CD14-positive monocyte (primary cell): ENCODE measurements around the gene PIEZO2. TPM values are rescaled to one million over a fixed set of nuclear protein-coding genes. Genes with fewer than 3 reads are reported as not detected.

Experiments used
- DNase-seq, 3 donors: peaks; one replicate each; pipeline ENCODE4 v3.0.0-alpha.2; 2011 to 2022
- H2AFZ ChIP-seq: 2 replicates; pipeline ENCODE4 v1.6.0; 2012; ENCODE audit warnings: mild to moderate bottlenecking, low read depth, low read length, inconsistent platforms; ENCODE audit not compliant: insufficient read depth, poor library complexity, severe bottlenecking
- H3K27ac ChIP-seq, 2 donors: 1 replicate in 1 of 2; 2 replicates in 1 of 2; pipeline ENCODE4 v1.5.1; 2012 to 2013; ENCODE audit warnings: low read length in 2 of 2, control low read depth in 1 of 2, inconsistent platforms in 1 of 2, low read depth in 1 of 2, mild to moderate bottlenecking in 1 of 2
- H3K27me3 ChIP-seq, 2 donors: one replicate each; pipeline versions ENCODE4 v1.6.0 to v1.6.1; 2011 to 2013; ENCODE audit warnings: low read length in 2 of 2; ENCODE audit not compliant: control insufficient read depth in 2 of 2, insufficient read depth in 2 of 2
- H3K36me3 ChIP-seq, 2 donors: replicated peaks in 1 of 2; 1 replicate in 1 of 2; 2 replicates in 1 of 2; pipeline versions ENCODE4 v1.5.1 to v1.6.1; 2012 to 2013; ENCODE audit warnings: low read length in 2 of 2, control low read depth in 1 of 2, inconsistent platforms in 1 of 2, mild to moderate bottlenecking in 1 of 2; ENCODE audit not compliant: insufficient read depth in 2 of 2, control insufficient read depth in 1 of 2
- H3K4me1 ChIP-seq, 2 donors: 1 replicate in 1 of 2; 2 replicates in 1 of 2; pipeline versions ENCODE4 v1.5.1 to v1.6.1; 2012 to 2013; ENCODE audit warnings: low read length in 2 of 2, control low read depth in 1 of 2, inconsistent platforms in 1 of 2, mild to moderate bottlenecking in 1 of 2, moderate library complexity in 1 of 2; ENCODE audit not compliant: insufficient read depth in 2 of 2, control insufficient read depth in 1 of 2
- H3K4me2 ChIP-seq: replicated peaks from 2 replicates; pipeline ENCODE3; 2012; ENCODE audit warnings: low read length, moderate library complexity, mild to moderate bottlenecking; ENCODE audit not compliant: poor library complexity, severe bottlenecking; ENCODE audit errors: extremely low read depth
- H3K4me3 ChIP-seq, 3 experiments: fragments of 200-600 bp in 1 of 3; sonication (generic) in 1 of 3; replicated peaks in 1 of 3; 1 replicate in 2 of 3; 2 replicates in 1 of 3; pipeline ENCODE4 v1.5.1; 2011 to 2013; ENCODE audit warnings: low read length in 3 of 3, mild to moderate bottlenecking in 3 of 3, control low read depth in 2 of 3, low read depth in 2 of 3, inconsistent platforms in 1 of 3, moderate library complexity in 1 of 3
- H3K79me2 ChIP-seq: 2 replicates; pipeline ENCODE4 v1.6.0; 2012; ENCODE audit warnings: mild to moderate bottlenecking, control low read depth, inconsistent platforms, low read length, moderate library complexity; ENCODE audit not compliant: insufficient read depth
- H3K9ac ChIP-seq: 2 replicates; pipeline ENCODE4 v1.6.0; 2017; ENCODE audit warnings: low read length, mild to moderate bottlenecking; ENCODE audit not compliant: insufficient read depth, poor library complexity, severe bottlenecking
- H3K9me3 ChIP-seq, 2 donors: replicated peaks in 1 of 2; 1 replicate in 1 of 2; 2 replicates in 1 of 2; pipeline versions ENCODE4 v1.5.1 to v1.6.1; 2012 to 2013; ENCODE audit warnings: low read length in 2 of 2, control low read depth in 1 of 2; ENCODE audit not compliant: control insufficient read depth in 1 of 2, insufficient read depth in 1 of 2
- H4K20me1 ChIP-seq: 2 replicates; pipeline ENCODE4 v1.6.0; 2012; ENCODE audit warnings: mild to moderate bottlenecking, low read length, control low read depth, moderate library complexity; ENCODE audit not compliant: insufficient read depth
- H3K27ac Mint-ChIP-seq, 7 donors: one replicate each; pipeline ENCODE4 v1.8.0; 2020; ENCODE audit warnings: mild to moderate bottlenecking in 7 of 7, mixed read lengths in 7 of 7, moderate library complexity in 6 of 7, inconsistent platforms in 2 of 7
- H3K27me3 Mint-ChIP-seq, 3 donors: one replicate each; pipeline ENCODE4 v1.8.0; 2021 to 2022; ENCODE audit warnings: low read depth in 3 of 3, mild to moderate bottlenecking in 3 of 3, mixed read lengths in 3 of 3, moderate library complexity in 3 of 3, inconsistent platforms in 1 of 3
- H3K36me3 Mint-ChIP-seq, 2 donors: one replicate each; pipeline ENCODE4 v1.8.0; 2020; ENCODE audit warnings: mixed read lengths in 2 of 2, inconsistent platforms in 1 of 2, mild to moderate bottlenecking in 1 of 2
- H3K4me1 Mint-ChIP-seq: one replicate; pipeline ENCODE4 v1.8.0; 2020; ENCODE audit warnings: mild to moderate bottlenecking, mixed read lengths
- H3K4me3 Mint-ChIP-seq, 2 donors: one replicate each; pipeline ENCODE4 v1.8.0; 2020; ENCODE audit warnings: mild to moderate bottlenecking in 2 of 2, mixed read lengths in 2 of 2, moderate library complexity in 1 of 2
- H3K9me3 Mint-ChIP-seq, 7 donors: one replicate each; pipeline ENCODE4 v1.8.0; 2020 to 2022; ENCODE audit warnings: mixed read lengths in 7 of 7, mild to moderate bottlenecking in 6 of 7, moderate library complexity in 6 of 7, inconsistent platforms in 2 of 7
- WGBS: methylation state at CpG from one replicate; pipeline ENCODE4 v1.1.5; 2013; ENCODE audit warnings: missing lambda C conversion rate; ENCODE audit not compliant: insufficient coverage; 5-methylcytosine and 5-hydroxymethylcytosine counted together
- intact Hi-C, 2 donors: fragments of 100-400 bp; cut with micrococcal nuclease; formaldehyde crosslinking; loops; one replicate each; pipeline versions ENCODE4 v1.15.0 to v1.15.1; 2023
- polyA plus RNA-seq, 3 donors: library from polyadenylated mRNA; depleted of rRNA in 1 of 3; unstranded in 2 of 3; stranded (reverse) in 1 of 3; fragments of 300-500 nt in 2 of 3; fragments of >200 nt in 1 of 3; fragmentation: Illumina TruSeq in 2 of 3; gene quantifications; 1 replicate in 2 of 3; 2 replicates in 1 of 3; pipeline ENCODE4 v1.2.3, GENCODE V29; 2012 to 2021
- TF ChIP-seq, protein P1 (sequence below): fragments of 200-600 bp; IDR thresholded peaks from one replicate; pipeline ENCODE4 v1.8.0; 2022; ENCODE audit warnings: antibody characterized with exemption, mild to moderate bottlenecking

PIEZO2 gene
- polyA plus RNA-seq, 3 donors = not detected

DNA sequence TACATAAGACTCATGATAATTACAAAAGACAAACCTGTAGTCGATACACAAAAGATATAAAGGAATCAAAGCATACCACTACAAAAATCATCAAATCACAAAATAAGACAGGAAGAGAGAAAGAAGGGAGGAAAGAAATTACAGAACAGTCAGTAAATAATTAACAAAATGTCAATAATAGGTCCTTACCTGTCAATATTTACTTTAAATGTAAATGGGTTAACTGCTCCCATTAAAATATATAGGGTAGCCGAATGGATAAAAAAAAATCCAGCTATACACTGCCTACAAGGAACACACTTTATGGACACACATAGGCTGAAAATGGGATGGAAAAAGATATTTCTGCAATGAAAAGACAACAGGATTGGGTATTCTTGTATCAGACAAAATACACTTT is 163.7 kb downstream of the PIEZO2 start:
- no peaks in the 10 kb centered on the region for H3K4me1 Mint-ChIP-seq
- WGBS = no CpG with 5 or more reads among the region's 2 CpGs
- H3K4me3 ChIP-seq = no peak overlapping the region
- no peak for DNase-seq
- H3K27me3 ChIP-seq = no peaks in the 10 kb centered on the region
- H3K4me2 ChIP-seq = no peak overlapping the region
- H2AFZ ChIP-seq = no peak overlapping the region
- peaks cover 9 to 27% (median 16%) of the 10 kb centered on the region in 7 donors for H3K9me3 Mint-ChIP-seq
- intact Hi-C loops = no loop called here
- H3K9ac ChIP-seq = no peak overlapping the region
- H3K36me3 ChIP-seq = no peaks in the 10 kb centered on the region
- H4K20me1 ChIP-seq = no peaks in the 10 kb centered on the region
- TF ChIP-seq, protein P1, sequence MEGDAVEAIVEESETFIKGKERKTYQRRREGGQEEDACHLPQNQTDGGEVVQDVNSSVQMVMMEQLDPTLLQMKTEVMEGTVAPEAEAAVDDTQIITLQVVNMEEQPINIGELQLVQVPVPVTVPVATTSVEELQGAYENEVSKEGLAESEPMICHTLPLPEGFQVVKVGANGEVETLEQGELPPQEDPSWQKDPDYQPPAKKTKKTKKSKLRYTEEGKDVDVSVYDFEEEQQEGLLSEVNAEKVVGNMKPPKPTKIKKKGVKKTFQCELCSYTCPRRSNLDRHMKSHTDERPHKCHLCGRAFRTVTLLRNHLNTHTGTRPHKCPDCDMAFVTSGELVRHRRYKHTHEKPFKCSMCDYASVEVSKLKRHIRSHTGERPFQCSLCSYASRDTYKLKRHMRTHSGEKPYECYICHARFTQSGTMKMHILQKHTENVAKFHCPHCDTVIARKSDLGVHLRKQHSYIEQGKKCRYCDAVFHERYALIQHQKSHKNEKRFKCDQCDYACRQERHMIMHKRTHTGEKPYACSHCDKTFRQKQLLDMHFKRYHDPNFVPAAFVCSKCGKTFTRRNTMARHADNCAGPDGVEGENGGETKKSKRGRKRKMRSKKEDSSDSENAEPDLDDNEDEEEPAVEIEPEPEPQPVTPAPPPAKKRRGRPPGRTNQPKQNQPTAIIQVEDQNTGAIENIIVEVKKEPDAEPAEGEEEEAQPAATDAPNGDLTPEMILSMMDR = no peak
- H3K27ac Mint-ChIP-seq = no peak overlapping the region
- no peaks in the 10 kb centered on the region for H3K27me3 Mint-ChIP-seq
- no peaks in the 10 kb centered on the region for H3K36me3 Mint-ChIP-seq
- no peak overlapping the region for H3K4me3 Mint-ChIP-seq
- H3K79me2 ChIP-seq = no peaks in the 10 kb centered on the region
- no peaks in the 10 kb centered on the region for H3K4me1 ChIP-seq
- H3K9me3 ChIP-seq = peaks cover 10 to 11% of the 10 kb centered on the region in 2 donors
- no peak overlapping the region for H3K27ac ChIP-seq

DNA sequence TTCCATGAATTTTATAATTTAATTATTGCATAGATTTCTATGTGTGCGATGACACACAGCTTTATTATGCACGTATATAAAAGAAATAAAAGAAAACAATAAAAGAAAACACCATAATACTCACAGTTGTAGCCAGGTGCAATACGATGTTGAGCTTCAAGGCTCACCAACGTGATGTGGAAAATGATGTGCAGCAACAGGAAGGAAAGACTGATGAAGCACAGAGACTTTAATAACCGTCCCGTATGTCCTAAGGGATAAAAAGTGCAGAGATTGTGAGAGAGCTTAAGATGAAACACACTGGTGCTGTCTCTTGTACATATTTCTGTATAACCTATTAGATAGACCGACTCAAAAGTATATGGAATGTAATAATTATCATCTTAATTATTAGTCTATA is 170.0 kb downstream of the PIEZO2 start:
- H3K27me3 Mint-ChIP-seq = no peaks in the 10 kb centered on the region
- Histone ChIP-seq H3K27ac (no peak overlapping the region), H3K9me3 (peaks cover 7 to 10% of the 10 kb centered on the region in 2 donors), H4K20me1 (no peaks in the 10 kb centered on the region), H3K36me3 (no peaks in the 10 kb centered on the region), H3K4me3 (no peak overlapping the region), H3K9ac (no peak overlapping the region), H2AFZ (no peak overlapping the region), H3K4me2 (no peak overlapping the region), H3K79me2 (no peaks in the 10 kb centered on the region), H3K27me3 (no peaks in the 10 kb centered on the region), H3K4me1 (no peaks in the 10 kb centered on the region)
- TF ChIP-seq, protein P1 = no peak
- H3K36me3 Mint-ChIP-seq = no peaks in the 10 kb centered on the region
- no peak overlapping the region for H3K27ac Mint-ChIP-seq
- no peak for DNase-seq
- no CpG with 5 or more reads among the region's 7 CpGs for WGBS
- H3K9me3 Mint-ChIP-seq = peaks cover 5 to 15% (median 9%) of the 10 kb centered on the region in 7 donors
- intact Hi-C loops = no loop called here
- H3K4me1 Mint-ChIP-seq = no peaks in the 10 kb centered on the region
- H3K4me3 Mint-ChIP-seq = no peak overlapping the region
